Retinal pigment epithelial cell (primary cell): ENCODE results near the gene INSIG2.

ENCODE experiments used
- DNase-seq: peaks from one replicate; pipeline ENCODE4 v3.0.0-alpha.2; 2010; ENCODE audit warnings: low read depth
- H3K4me3 ChIP-seq: 2 replicates; pipeline ENCODE4 v1.5.1; 2011; ENCODE audit warnings: mild to moderate bottlenecking, low read length, control low read depth, moderate library complexity
- TF ChIP-seq, protein P1 (sequence below): conservative IDR thresholded peaks from 2 replicates; pipeline ENCODE4 v1.5.1; 2011; ENCODE audit warnings: low read depth, low read length, control low read depth, inconsistent platforms

Gene INSIG2

DNA sequence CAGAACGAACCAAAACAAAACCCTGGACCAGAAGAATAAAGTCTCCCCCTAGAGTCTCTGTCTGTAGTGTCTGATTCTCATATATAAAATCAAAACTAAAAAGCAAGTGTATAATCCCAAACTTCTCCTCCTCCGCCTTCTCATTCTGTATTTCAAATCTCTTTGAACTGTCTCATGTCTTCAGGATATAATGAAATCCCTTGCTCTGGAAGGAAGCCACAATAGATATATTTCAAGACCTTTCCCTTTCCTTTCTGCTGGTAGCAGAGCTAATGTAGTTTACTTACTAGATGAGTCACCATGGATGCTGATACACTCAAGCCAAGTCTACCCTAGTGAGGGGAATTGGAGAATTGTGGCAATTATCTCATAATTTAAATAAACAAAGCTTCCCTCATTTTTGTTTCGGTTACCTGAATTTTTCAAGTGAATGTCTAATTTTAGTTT lies 40.9 kb upstream of the INSIG2 start:
- no peak overlapping the region for H3K4me3 ChIP-seq
- no peak for DNase-seq
- TF ChIP-seq, protein P1, sequence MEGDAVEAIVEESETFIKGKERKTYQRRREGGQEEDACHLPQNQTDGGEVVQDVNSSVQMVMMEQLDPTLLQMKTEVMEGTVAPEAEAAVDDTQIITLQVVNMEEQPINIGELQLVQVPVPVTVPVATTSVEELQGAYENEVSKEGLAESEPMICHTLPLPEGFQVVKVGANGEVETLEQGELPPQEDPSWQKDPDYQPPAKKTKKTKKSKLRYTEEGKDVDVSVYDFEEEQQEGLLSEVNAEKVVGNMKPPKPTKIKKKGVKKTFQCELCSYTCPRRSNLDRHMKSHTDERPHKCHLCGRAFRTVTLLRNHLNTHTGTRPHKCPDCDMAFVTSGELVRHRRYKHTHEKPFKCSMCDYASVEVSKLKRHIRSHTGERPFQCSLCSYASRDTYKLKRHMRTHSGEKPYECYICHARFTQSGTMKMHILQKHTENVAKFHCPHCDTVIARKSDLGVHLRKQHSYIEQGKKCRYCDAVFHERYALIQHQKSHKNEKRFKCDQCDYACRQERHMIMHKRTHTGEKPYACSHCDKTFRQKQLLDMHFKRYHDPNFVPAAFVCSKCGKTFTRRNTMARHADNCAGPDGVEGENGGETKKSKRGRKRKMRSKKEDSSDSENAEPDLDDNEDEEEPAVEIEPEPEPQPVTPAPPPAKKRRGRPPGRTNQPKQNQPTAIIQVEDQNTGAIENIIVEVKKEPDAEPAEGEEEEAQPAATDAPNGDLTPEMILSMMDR, result no peak

DNA sequence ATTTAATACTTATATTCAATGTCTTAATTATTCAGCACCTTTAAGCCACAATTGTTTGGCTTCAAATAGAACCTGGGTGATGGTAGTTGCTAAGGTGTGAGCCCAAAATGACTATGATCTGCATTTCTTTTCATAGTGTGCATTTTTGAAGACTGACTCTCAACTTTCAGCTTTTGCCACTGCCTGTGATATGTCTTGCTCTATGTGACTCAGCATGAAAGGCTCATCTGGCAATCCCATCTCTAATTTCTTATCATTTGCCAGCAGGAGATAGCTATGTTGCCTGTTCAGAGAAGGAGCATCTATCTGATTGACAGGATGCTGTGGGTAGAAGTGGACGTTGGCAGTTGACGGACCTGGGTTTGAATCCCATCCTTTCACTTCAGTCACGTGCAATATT lies 39.9 kb upstream of the INSIG2 start:
- TF ChIP-seq, protein P1, result no peak
- no peak for DNase-seq
- H3K4me3 ChIP-seq, result no peak overlapping the region

- TF ChIP-seq, protein P1, result no peak
- DNase-seq, result no peak
Measured at GRCh38 chr2:118049140-118049815, 39.0 kb upstream of the INSIG2 start.

DNA sequence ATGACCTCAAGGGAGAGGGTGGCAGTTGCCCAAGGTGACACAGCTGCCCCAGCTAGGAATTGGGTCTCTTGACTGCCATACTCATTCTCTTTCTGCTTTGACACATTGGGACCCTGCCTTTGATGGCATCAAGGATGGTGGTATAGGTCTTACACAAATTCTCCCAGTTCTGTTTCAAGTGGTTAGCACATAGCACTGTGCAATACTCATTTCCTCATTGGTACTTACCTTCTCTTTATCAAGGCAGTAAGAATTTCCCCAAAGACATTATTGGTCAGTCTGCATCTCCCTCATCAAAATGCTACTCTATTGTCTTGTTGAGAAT lies 38.5 kb upstream of the INSIG2 start:
- TF ChIP-seq, protein P1, result no peak
- no peak for DNase-seq
- no peak overlapping the region for H3K4me3 ChIP-seq

More at GRCh38 chr2:118049140-118049815, 39.0 kb upstream of the INSIG2 start:
- no peak overlapping the region for H3K4me3 ChIP-seq

GRCh38 chr2:118050386-118050785 lies 37.9 kb upstream of the INSIG2 start:
- TF ChIP-seq, protein P1, result no peak
- no peak for DNase-seq
- no peak overlapping the region for H3K4me3 ChIP-seq

GRCh38 chr2:118050974-118051373 lies 37.3 kb upstream of the INSIG2 start:
- no peak for DNase-seq
- no peak overlapping the region for H3K4me3 ChIP-seq
- TF ChIP-seq, protein P1, result no peak

DNA sequence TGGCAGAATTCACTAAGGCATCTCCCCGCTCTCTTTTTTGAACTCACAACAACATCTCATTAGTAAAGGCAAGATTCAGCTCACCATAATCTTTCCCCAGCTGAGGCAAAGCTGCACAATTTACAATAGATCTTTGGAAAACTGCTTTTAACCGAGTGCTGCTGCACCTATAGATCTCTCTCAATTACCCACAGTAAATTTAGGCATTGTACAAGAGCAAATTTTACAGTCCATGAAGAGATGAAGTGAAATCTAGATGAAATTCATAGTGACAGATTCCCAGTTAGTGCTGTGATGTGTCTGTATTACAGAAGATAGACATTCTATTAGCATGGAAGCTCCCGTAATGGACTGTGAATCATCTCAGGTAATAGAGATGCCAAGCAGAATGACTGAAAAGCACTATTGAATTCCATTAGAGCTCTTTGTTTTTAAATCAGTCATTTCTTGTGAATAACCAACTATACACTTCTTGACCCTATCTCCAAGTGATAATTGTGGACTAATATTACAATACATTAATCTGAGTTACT lies 36.4 kb upstream of the INSIG2 start:
- TF ChIP-seq, protein P1, result no peak
- no peak for DNase-seq
- H3K4me3 ChIP-seq, result no peak overlapping the region
